OCI-LY3 (cell line): Measurements from ENCODE around the gene RCAN2.

ENCODE experiments used
- H2AFZ ChIP-seq: fragments of 200-600, 300-600 bp; shearing (Covaris generic); 2 replicates; pipeline ENCODE4 v1.6.0; 2014; ENCODE audit warnings: antibody characterized with exemption, low read depth, low read length
- H3K27ac ChIP-seq: fragments of 200-600, 300-600 bp; sonication (generic); 2 replicates; pipeline ENCODE4 v1.5.1; 2014; ENCODE audit warnings: mild to moderate bottlenecking, low read length, moderate library complexity, mixed read lengths
- H3K27me3 ChIP-seq: fragments of 200-600, 300-600 bp; sonication (generic); 2 replicates; pipeline ENCODE4 v1.6.1; 2014; ENCODE audit warnings: low read depth, low read length, mixed read lengths
- H3K36me3 ChIP-seq: fragments of 200-600, 300-600 bp; sonication (generic); replicated peaks from 2 replicates; pipeline ENCODE3; 2014; ENCODE audit warnings: low read depth, low read length, mixed read lengths
- H3K4me1 ChIP-seq: fragments of 300-600, 200-600 bp; sonication (generic); 2 replicates; pipeline ENCODE4 v1.6.1; 2014; ENCODE audit warnings: low read length, mixed read lengths
- H3K4me2 ChIP-seq: fragments of 200-600, 300-600 bp; sonication (generic); 2 replicates; pipeline ENCODE4 v1.6.1; 2014; ENCODE audit warnings: low read length, mixed read lengths
- H3K4me3 ChIP-seq: fragments of 300-600, 200-600 bp; sonication (generic); 2 replicates; pipeline ENCODE4 v1.5.1; 2014; ENCODE audit warnings: antibody characterized with exemption, mild to moderate bottlenecking, low read length, moderate library complexity
- H3K79me2 ChIP-seq: fragments of 300-600, 200-600 bp; shearing (Covaris generic); 2 replicates; pipeline ENCODE4 v1.6.1; 2014; ENCODE audit warnings: mild to moderate bottlenecking, low read length, mixed read lengths
- H3K9ac ChIP-seq: fragments of 300-600, 200-600 bp; shearing (Covaris generic); 2 replicates; pipeline ENCODE4 v1.6.0; 2014; ENCODE audit warnings: mild to moderate bottlenecking, low read length, moderate library complexity
- H3K9me3 ChIP-seq: fragments of 200-600, 300-600 bp; shearing (Covaris generic); 2 replicates; pipeline ENCODE4 v1.6.1; 2014; ENCODE audit warnings: low read length, mixed read lengths; ENCODE audit not compliant: insufficient read depth
- H4K20me1 ChIP-seq: fragments of 200-600, 300-600 bp; sonication (generic); 2 replicates; pipeline ENCODE4 v1.6.1; 2016; ENCODE audit warnings: low read length, mixed read lengths; ENCODE audit not compliant: insufficient read depth
- EZH2phosphoT487 ChIP-seq: fragments of 200-600 bp; shearing (Covaris generic); IDR thresholded peaks from 2 replicates; pipeline ENCODE4 v1.6.1; 2018; ENCODE audit warnings: antibody characterized with exemption, mixed run types, low read depth
- TF ChIP-seq, protein P1 (sequence below): fragments of 200-600, 300-600 bp; sonication (generic); IDR thresholded peaks from 2 replicates; pipeline ENCODE4 v1.5.1; 2014; ENCODE audit warnings: antibody characterized with exemption, low read length, low read depth

RCAN2 gene

DNA sequence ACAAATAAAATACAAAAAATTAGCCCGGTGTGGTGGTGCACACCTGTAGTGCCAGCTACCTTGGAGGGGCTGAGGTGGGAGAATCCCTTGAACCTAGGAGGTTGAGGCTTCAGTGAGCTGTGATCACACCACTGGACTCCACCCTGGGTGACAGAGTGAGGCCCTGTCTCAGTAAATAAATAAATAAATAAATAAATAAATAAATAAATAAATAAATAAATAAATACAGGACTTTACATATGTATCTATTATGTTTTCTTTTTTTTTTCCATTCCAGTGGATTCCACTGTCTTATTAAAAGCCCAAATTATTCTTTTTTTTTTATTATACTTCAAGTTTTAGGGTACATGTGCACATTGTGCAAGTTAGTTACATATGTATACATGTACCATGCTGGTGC lies 279.3 kb downstream of the RCAN2 start:
- no peak overlapping the region for H2AFZ ChIP-seq
- TF ChIP-seq, protein P1, sequence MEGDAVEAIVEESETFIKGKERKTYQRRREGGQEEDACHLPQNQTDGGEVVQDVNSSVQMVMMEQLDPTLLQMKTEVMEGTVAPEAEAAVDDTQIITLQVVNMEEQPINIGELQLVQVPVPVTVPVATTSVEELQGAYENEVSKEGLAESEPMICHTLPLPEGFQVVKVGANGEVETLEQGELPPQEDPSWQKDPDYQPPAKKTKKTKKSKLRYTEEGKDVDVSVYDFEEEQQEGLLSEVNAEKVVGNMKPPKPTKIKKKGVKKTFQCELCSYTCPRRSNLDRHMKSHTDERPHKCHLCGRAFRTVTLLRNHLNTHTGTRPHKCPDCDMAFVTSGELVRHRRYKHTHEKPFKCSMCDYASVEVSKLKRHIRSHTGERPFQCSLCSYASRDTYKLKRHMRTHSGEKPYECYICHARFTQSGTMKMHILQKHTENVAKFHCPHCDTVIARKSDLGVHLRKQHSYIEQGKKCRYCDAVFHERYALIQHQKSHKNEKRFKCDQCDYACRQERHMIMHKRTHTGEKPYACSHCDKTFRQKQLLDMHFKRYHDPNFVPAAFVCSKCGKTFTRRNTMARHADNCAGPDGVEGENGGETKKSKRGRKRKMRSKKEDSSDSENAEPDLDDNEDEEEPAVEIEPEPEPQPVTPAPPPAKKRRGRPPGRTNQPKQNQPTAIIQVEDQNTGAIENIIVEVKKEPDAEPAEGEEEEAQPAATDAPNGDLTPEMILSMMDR = no peak
- no peak for TF ChIP-seq EZH2phosphoT487
- no peaks in the 10 kb centered on the region for H4K20me1 ChIP-seq
- no peaks in the 10 kb centered on the region for H3K27me3 ChIP-seq
- no peak overlapping the region for H3K27ac ChIP-seq
- no peak overlapping the region for H3K4me2 ChIP-seq
- no peaks in the 10 kb centered on the region for H3K9me3 ChIP-seq
- H3K9ac ChIP-seq = no peak overlapping the region
- H3K4me3 ChIP-seq = no peak overlapping the region
- peaks cover 17% of the 10 kb centered on the region for H3K4me1 ChIP-seq
- H3K36me3 ChIP-seq = no peaks in the 10 kb centered on the region
- H3K79me2 ChIP-seq = no peaks in the 10 kb centered on the region

DNA sequence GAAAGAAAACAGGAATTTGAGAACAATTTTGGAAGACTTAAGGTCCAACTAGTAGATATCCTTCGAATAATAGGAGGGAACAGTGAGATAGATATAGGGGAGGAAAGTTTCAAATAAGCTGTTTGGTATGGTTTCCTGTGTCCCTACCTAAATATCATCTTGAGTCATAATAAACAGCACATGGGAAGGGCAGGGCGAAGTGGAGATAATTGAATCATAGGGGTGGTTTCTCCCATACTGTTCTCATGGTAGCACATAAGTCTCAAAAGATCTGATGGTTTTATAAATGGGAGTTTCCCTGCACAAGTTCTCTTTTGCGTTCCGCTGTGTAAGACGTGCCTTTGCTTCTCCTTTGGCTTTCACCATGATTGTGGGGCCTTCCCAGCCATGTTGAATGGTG lies 281.0 kb downstream of the RCAN2 start:
- Histone ChIP-seq H3K4me3 (no peak overlapping the region), H3K27ac (no peak overlapping the region), H3K4me2 (no peak overlapping the region), H4K20me1 (no peaks in the 10 kb centered on the region), H2AFZ (no peak overlapping the region), H3K9ac (no peak overlapping the region), H3K27me3 (no peaks in the 10 kb centered on the region), H3K79me2 (no peaks in the 10 kb centered on the region), H3K36me3 (no peaks in the 10 kb centered on the region), H3K9me3 (no peaks in the 10 kb centered on the region), H3K4me1 (peaks cover 7% of the 10 kb centered on the region)
- TF ChIP-seq, protein P1 = no peak

DNA sequence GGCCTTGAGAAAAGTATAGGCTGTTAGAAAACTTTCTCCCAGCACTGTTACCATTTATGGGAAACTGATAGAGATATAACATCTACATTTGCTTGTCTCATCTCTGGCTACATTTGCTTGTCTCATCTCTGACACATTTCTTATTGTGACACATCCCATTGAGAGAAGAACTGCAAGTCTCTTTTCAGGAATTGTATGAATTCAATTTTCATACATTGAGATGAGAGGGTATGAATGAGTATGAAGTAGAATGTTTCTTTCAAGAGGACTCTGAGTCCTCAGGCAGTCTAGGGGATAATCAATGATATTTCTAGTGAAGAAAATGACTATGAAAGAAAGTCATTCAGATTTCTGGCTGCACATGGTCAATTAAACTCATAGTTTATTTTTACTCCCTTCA lies 282.9 kb downstream of the RCAN2 start:
- no peaks in the 10 kb centered on the region for H4K20me1 ChIP-seq
- H3K27ac ChIP-seq = no peak overlapping the region
- H2AFZ ChIP-seq = no peak overlapping the region
- H3K4me1 ChIP-seq = peaks cover 7% of the 10 kb centered on the region
- no peaks in the 10 kb centered on the region for H3K79me2 ChIP-seq
- no peaks in the 10 kb centered on the region for H3K9me3 ChIP-seq
- no peak overlapping the region for H3K4me2 ChIP-seq
- H3K27me3 ChIP-seq = no peaks in the 10 kb centered on the region
- TF ChIP-seq, protein P1 = no peak
- TF ChIP-seq EZH2phosphoT487 = no peak
- H3K4me3 ChIP-seq = no peak overlapping the region
- H3K36me3 ChIP-seq = no peaks in the 10 kb centered on the region
- H3K9ac ChIP-seq = no peak overlapping the region

DNA sequence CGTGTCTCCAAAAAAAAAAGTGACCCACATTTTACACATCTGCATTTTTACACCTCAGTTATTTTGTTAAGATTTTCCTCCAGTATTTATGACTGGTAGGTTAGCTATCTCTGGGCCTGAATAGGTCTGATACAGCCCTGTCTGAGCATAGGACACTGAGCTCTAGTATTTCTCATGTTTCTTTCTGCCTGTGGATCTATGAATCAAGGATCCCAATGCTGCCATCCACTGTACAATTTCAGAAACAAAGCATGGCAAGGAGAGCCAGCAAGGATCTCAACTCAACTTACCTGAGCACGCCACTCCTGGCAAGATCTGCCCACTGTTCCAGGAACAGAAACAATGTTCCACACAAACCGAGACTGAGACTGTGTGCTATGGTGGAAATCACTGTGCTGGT lies 284.1 kb downstream of the RCAN2 start:
- no peak overlapping the region for H3K9ac ChIP-seq
- peaks cover 7% of the 10 kb centered on the region for H3K4me1 ChIP-seq
- H3K27ac ChIP-seq = no peak overlapping the region
- H3K4me2 ChIP-seq = peak overlapping the region; percentile 10
- no peaks in the 10 kb centered on the region for H4K20me1 ChIP-seq
- H3K27me3 ChIP-seq = no peaks in the 10 kb centered on the region
- H3K9me3 ChIP-seq = 0 out of 2 replicates have a peak, but pooled peaks cover 4% of the 10 kb centered on the region
- no peak for TF ChIP-seq EZH2phosphoT487
- TF ChIP-seq, protein P1 = no peak
- H3K79me2 ChIP-seq = no peaks in the 10 kb centered on the region
- no peaks in the 10 kb centered on the region for H3K36me3 ChIP-seq
- H2AFZ ChIP-seq = 0 out of 2 replicates have a peak overlapping the region, but pooled peaks have one; percentile 26
- no peak overlapping the region for H3K4me3 ChIP-seq
